ENCODE measurements around the gene RAB4B.
"Not testable (repeated sequence)": the region's sequence is repeated elsewhere in the genome, so short reads cannot be mapped to it uniquely, and the experiment has no call there.

DNA sequence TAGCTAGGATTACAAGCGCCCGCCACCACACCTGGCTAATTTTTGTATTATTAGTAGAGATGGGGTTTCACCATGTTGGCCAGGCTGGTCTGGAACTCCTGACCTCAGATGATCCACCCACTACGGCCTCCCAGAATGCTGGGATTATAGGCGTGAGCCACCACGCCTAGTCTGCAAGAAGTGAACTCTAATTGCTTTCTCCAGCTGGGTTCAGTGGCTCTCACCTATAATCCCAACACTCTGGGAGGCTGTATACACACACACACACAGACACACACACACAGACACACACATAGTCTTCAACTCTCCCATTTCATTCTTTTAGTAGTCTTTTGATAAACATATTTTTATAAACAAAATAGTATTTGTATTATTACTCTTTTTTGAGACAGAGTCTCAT, 48.0 kb upstream of the RAB4B start:
- TF ChIP-seq, protein P1, sequence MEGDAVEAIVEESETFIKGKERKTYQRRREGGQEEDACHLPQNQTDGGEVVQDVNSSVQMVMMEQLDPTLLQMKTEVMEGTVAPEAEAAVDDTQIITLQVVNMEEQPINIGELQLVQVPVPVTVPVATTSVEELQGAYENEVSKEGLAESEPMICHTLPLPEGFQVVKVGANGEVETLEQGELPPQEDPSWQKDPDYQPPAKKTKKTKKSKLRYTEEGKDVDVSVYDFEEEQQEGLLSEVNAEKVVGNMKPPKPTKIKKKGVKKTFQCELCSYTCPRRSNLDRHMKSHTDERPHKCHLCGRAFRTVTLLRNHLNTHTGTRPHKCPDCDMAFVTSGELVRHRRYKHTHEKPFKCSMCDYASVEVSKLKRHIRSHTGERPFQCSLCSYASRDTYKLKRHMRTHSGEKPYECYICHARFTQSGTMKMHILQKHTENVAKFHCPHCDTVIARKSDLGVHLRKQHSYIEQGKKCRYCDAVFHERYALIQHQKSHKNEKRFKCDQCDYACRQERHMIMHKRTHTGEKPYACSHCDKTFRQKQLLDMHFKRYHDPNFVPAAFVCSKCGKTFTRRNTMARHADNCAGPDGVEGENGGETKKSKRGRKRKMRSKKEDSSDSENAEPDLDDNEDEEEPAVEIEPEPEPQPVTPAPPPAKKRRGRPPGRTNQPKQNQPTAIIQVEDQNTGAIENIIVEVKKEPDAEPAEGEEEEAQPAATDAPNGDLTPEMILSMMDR (IDR thresholded peaks at IDR 0.05): not testable (repeated sequence)
- TF ChIP-seq POLR2A (IDR thresholded peaks at IDR 0.05): not testable (repeated sequence)

All from body of pancreas (tissue), 4 donors.